ENCODE measurements around the gene SEMA7A. TPM values are rescaled to one million over a fixed set of nuclear protein-coding genes. Genes with fewer than 3 reads are reported as not detected.
A peak's percentile ranks its signal among the peaks of the same experiment; 100 is the strongest.

SEMA7A gene
- total RNA-seq, 1 donor from 2014 or later: 0.51 TPM

GRCh38 chr15:74408385-74408784 lies 25.4 kb downstream of the SEMA7A start:
- Mint-ChIP-seq H3K36me3 (ENCODE audit: unreplicated experiment) (no peaks in the 10 kb centered on the region), H3K27me3 (ENCODE audit: unreplicated experiment) (no peaks in the 10 kb centered on the region), H3K4me3 (ENCODE audit: unreplicated experiment) (no peak overlapping the region), H3K9me3 (ENCODE audit: unreplicated experiment) (no peaks in the 10 kb centered on the region), H3K27ac (ENCODE audit: unreplicated experiment) (no peak overlapping the region), H3K4me1 (ENCODE audit: unreplicated experiment) (peaks cover 22% of the 10 kb centered on the region)
- DNase-seq (ENCODE audit: extremely low spot score, unreplicated experiment): no peak
- no peak for TF ChIP-seq CTCF (IDR thresholded peaks at IDR 0.05)

GRCh38 chr15:74406992-74407705 lies 26.6 kb downstream of the SEMA7A start:
- peak; percentile 88 for DNase-seq (ENCODE audit: extremely low spot score, unreplicated experiment)
- no peaks in the 10 kb centered on the region for H3K27me3 Mint-ChIP-seq (ENCODE audit: unreplicated experiment)
- peak overlapping the region; percentile 54 for H3K27ac Mint-ChIP-seq (ENCODE audit: unreplicated experiment)
- peaks cover 22% of the 10 kb centered on the region for H3K4me1 Mint-ChIP-seq (ENCODE audit: unreplicated experiment)
- TF ChIP-seq CTCF (IDR thresholded peaks at IDR 0.05): no peak
- H3K36me3 Mint-ChIP-seq (ENCODE audit: unreplicated experiment): no peaks in the 10 kb centered on the region
- H3K9me3 Mint-ChIP-seq (ENCODE audit: unreplicated experiment): no peaks in the 10 kb centered on the region
- no peak overlapping the region for H3K4me3 Mint-ChIP-seq (ENCODE audit: unreplicated experiment)

- H3K27ac Mint-ChIP-seq (ENCODE audit: unreplicated experiment): peak overlapping the region; percentile 54
- H3K4me3 Mint-ChIP-seq (ENCODE audit: unreplicated experiment): no peak overlapping the region
These were observed 27.2 kb downstream of the SEMA7A start for GRCh38 chr15:74406517-74406916.

GRCh38 chr15:74405823-74406222 lies 27.9 kb downstream of the SEMA7A start:
- Mint-ChIP-seq H3K27me3 (ENCODE audit: unreplicated experiment) (peaks cover 3% of the 10 kb centered on the region), H3K4me1 (ENCODE audit: unreplicated experiment) (peaks cover 22% of the 10 kb centered on the region), H3K36me3 (ENCODE audit: unreplicated experiment) (no peaks in the 10 kb centered on the region), H3K9me3 (ENCODE audit: unreplicated experiment) (no peaks in the 10 kb centered on the region), H3K27ac (ENCODE audit: unreplicated experiment) (no peak overlapping the region), H3K4me3 (ENCODE audit: unreplicated experiment) (no peak overlapping the region)
- TF ChIP-seq CTCF (IDR thresholded peaks at IDR 0.05): no peak
- DNase-seq (ENCODE audit: extremely low spot score, unreplicated experiment): no peak

More at GRCh38 chr15:74406517-74406916, 27.2 kb downstream of the SEMA7A start:
- H3K9me3 Mint-ChIP-seq (ENCODE audit: unreplicated experiment): no peaks in the 10 kb centered on the region
- H3K4me1 Mint-ChIP-seq (ENCODE audit: unreplicated experiment): peaks cover 22% of the 10 kb centered on the region
- no peak for DNase-seq (ENCODE audit: extremely low spot score, unreplicated experiment)
- H3K27me3 Mint-ChIP-seq (ENCODE audit: unreplicated experiment): peaks cover 3% of the 10 kb centered on the region
- H3K36me3 Mint-ChIP-seq (ENCODE audit: unreplicated experiment): no peaks in the 10 kb centered on the region
- TF ChIP-seq CTCF (IDR thresholded peaks at IDR 0.05): no peak

GRCh38 chr15:74403991-74404563 lies 29.7 kb downstream of the SEMA7A start:
- no peak overlapping the region for H3K27ac Mint-ChIP-seq (ENCODE audit: unreplicated experiment)
- H3K4me1 Mint-ChIP-seq (ENCODE audit: unreplicated experiment): peaks cover 22% of the 10 kb centered on the region
- no peak for TF ChIP-seq CTCF (IDR thresholded peaks at IDR 0.05)
- H3K27me3 Mint-ChIP-seq (ENCODE audit: unreplicated experiment): peaks cover 3% of the 10 kb centered on the region
- DNase-seq (ENCODE audit: extremely low spot score, unreplicated experiment): no peak
- H3K36me3 Mint-ChIP-seq (ENCODE audit: unreplicated experiment): no peaks in the 10 kb centered on the region
- no peaks in the 10 kb centered on the region for H3K9me3 Mint-ChIP-seq (ENCODE audit: unreplicated experiment)
- no peak overlapping the region for H3K4me3 Mint-ChIP-seq (ENCODE audit: unreplicated experiment)

All from osteocyte (in vitro differentiated cells).